NT2/D1 (cell line): ENCODE data around the gene SETD1B.

Experiments
- DNase-seq: peaks from one replicate; pipeline ENCODE4 v3.0.0-alpha.2; 2011; ENCODE audit warnings: low read depth, low spot score
- H3K27me3 ChIP-seq: 2 replicates; pipeline ENCODE4 v1.6.0; 2011; ENCODE audit warnings: mild to moderate bottlenecking; ENCODE audit not compliant: insufficient read length, insufficient read depth
- H3K36me3 ChIP-seq: 2 replicates; pipeline ENCODE4 v1.6.1; 2011; ENCODE audit warnings: mild to moderate bottlenecking, low read length, mixed read lengths; ENCODE audit not compliant: insufficient read depth, insufficient read length
- H3K4me1 ChIP-seq: 2 replicates; pipeline ENCODE4 v1.5.1; 2011; ENCODE audit not compliant: insufficient read depth, insufficient read length
- H3K4me3 ChIP-seq: 2 replicates; pipeline ENCODE4 v1.5.1; 2011; ENCODE audit warnings: low read depth; ENCODE audit not compliant: insufficient read length
- H3K9ac ChIP-seq: 2 replicates; pipeline ENCODE4 v1.6.0; 2011; ENCODE audit warnings: low read depth; ENCODE audit not compliant: insufficient read length
- H3K9me3 ChIP-seq: 2 replicates; pipeline ENCODE4 v1.5.1; 2011; ENCODE audit warnings: mild to moderate bottlenecking, low read length; ENCODE audit not compliant: insufficient read depth
- SUZ12 ChIP-seq: IDR thresholded peaks from 2 replicates; pipeline ENCODE4 v1.6.1; 2011; ENCODE audit not compliant: insufficient read length, insufficient read depth; ENCODE audit errors: extremely low read depth
- YY1 ChIP-seq: IDR thresholded peaks from 2 replicates; pipeline ENCODE4 v1.6.1; 2011; ENCODE audit not compliant: insufficient read length, insufficient read depth
- ZNF274 ChIP-seq: IDR thresholded peaks from 2 replicates; pipeline ENCODE4 v1.6.1; 2011; ENCODE audit warnings: mild to moderate bottlenecking, low read depth, low read length

SETD1B gene

GRCh38 chr12:121793838-121794533 is 9.8 kb upstream of the SETD1B start:
- Histone ChIP-seq H3K9me3 (no peaks in the 10 kb centered on the region), H3K4me1 (peaks cover 48% of the 10 kb centered on the region), H3K4me3 (peak overlapping the region; percentile 75), H3K36me3 (peaks cover 46% of the 10 kb centered on the region), H3K27me3 (no peaks in the 10 kb centered on the region), H3K9ac (peak overlapping the region; percentile 79)
- peak; percentile 91 for DNase-seq
- TF ChIP-seq ZNF274: no peak
- no peak for TF ChIP-seq YY1
- no peak for TF ChIP-seq SUZ12

- Histone ChIP-seq H3K27me3 (no peaks in the 10 kb centered on the region), H3K4me1 (peaks cover 47% of the 10 kb centered on the region), H3K9me3 (no peaks in the 10 kb centered on the region), H3K9ac (no peak overlapping the region), H3K36me3 (peaks cover 47% of the 10 kb centered on the region), H3K4me3 (no peak overlapping the region)
- TF ChIP-seq SUZ12 (no peak), ZNF274 (no peak), YY1 (no peak)
- DNase-seq: no peak
Measured at GRCh38 chr12:121794534-121795033, 9.2 kb upstream of the SETD1B start.

GRCh38 chr12:121795034-121795968 is 8.5 kb upstream of the SETD1B start:
- Histone ChIP-seq H3K27me3 (no peaks in the 10 kb centered on the region), H3K9ac (no peak overlapping the region), H3K36me3 (peaks cover 47% of the 10 kb centered on the region), H3K4me3 (no peak overlapping the region), H3K9me3 (no peaks in the 10 kb centered on the region), H3K4me1 (peaks cover 40% of the 10 kb centered on the region)
- TF ChIP-seq SUZ12 (no peak), YY1 (no peak), ZNF274 (no peak)
- DNase-seq: peak; percentile 87

- Histone ChIP-seq H3K9me3 (no peaks in the 10 kb centered on the region), H3K4me1 (peaks cover 31% of the 10 kb centered on the region), H3K4me3 (peak overlapping the region; percentile 39), H3K36me3 (peaks cover 47% of the 10 kb centered on the region), H3K9ac (peak overlapping the region; percentile 75), H3K27me3 (no peaks in the 10 kb centered on the region)
- TF ChIP-seq SUZ12 (no peak), YY1 (no peak), ZNF274 (no peak)
- no peak for DNase-seq
Measured at GRCh38 chr12:121796855-121797751, 6.7 kb upstream of the SETD1B start.

- TF ChIP-seq SUZ12 (no peak), YY1 (no peak), ZNF274 (no peak)
- Histone ChIP-seq H3K4me1 (peaks cover 25% of the 10 kb centered on the region), H3K4me3 (peak overlapping the region; percentile 39), H3K27me3 (no peaks in the 10 kb centered on the region), H3K9ac (peak overlapping the region; percentile 78), H3K9me3 (no peaks in the 10 kb centered on the region), H3K36me3 (peaks cover 47% of the 10 kb centered on the region)
- DNase-seq: no peak
Measured at GRCh38 chr12:121797937-121798786, 5.6 kb upstream of the SETD1B start.

GRCh38 chr12:121798787-121799155 is 5.0 kb upstream of the SETD1B start:
- peak overlapping the region; percentile 78 for H3K9ac ChIP-seq
- H3K4me1 ChIP-seq: peaks cover 25% of the 10 kb centered on the region

More at GRCh38 chr12:121798787-121799155, 5.0 kb upstream of the SETD1B start:
- TF ChIP-seq YY1 (no peak), ZNF274 (no peak), SUZ12 (no peak)
- no peak for DNase-seq
- no peaks in the 10 kb centered on the region for H3K9me3 ChIP-seq
- H3K36me3 ChIP-seq: peaks cover 47% of the 10 kb centered on the region
- H3K27me3 ChIP-seq: no peaks in the 10 kb centered on the region
- peak overlapping the region; percentile 39 for H3K4me3 ChIP-seq
